Measurements from ENCODE around the gene PSMG2. TPM values are rescaled to one million over a fixed set of nuclear protein-coding genes. Genes with fewer than 3 reads are reported as not detected.
A peak's percentile ranks its signal among the peaks of the same experiment; 100 is the strongest.

The PSMG2 gene
- total and polyA plus RNA-seq, 9 of the 15 experiments (the other 6 are each of a cell fraction or from before 2014, with no cell fraction given), result 59.9 to 271 (median 111) TPM

DNA sequence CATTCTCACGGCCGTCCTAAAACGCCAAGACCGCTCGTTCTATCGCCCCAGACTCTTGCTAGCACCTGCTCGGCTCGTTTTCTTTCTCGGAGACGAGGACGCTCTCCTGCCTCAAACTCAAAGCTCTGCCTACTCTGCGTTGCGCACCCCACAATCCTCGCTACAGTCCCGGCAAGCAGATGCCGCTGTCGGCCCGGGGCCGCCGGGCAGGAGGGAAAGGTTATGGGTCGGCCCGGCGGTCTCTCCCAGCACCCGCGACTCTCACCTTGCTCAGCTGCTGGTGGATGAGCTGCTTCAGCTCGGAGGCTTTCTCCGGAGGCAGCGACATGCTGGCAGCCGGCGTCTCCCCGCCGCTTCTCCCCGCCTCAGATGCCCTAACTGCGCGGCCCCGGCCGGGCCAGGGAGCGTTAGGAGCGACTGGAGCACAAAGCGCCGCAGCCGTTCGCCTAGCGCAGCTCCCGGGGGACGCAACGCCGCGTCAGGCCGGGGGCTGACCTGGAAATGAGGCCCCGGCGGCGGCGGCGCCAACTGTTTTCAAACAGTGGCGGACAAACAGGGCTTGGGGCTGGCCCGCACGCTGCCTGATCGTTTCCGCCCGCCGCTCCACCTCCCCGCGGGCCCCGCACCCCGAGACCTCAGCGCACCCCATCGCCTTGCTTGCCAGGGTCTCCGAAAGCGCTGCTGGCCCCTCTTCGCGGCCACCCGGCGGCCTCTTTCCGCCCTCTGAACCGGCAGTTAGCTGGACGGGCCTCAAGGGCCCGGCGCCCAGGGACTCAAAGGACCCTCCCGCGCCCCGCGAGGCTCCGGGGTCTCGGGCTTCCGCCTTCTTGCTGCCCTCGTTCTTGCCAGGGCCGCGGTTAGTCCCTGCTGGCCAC is at the start of gene PSMG2, which contains the start of gene CEP76 (continued):
- TF ChIP-seq ZNF124 (CRISPR knock-in tag; IDR thresholded peaks at IDR 0.05) (no peak), BCL6 (CRISPR knock-in tag; IDR thresholded peaks at IDR 0.05) (no peak), CBFB (CRISPR knock-in tag; IDR thresholded peaks at IDR 0.05) (no peak), ZNF274 (IDR thresholded peaks at IDR 0.05; ENCODE audit: borderline replicate concordance, low read depth, low read length) (no peak), EP300 (IDR thresholded peaks at IDR 0.05; ENCODE audit: low read length) (peak; percentile 31), ZNF24 (IDR thresholded peaks at IDR 0.05) (no peak; the same call in 1 of the 2 replicates), TSHZ1 (CRISPR knock-in tag; IDR thresholded peaks at IDR 0.05) (no peak), SMAD2 (IDR thresholded peaks at IDR 0.05; ENCODE audit: low read depth, low read length) (no peak), GTF2E2 (tag; IDR thresholded peaks at IDR 0.05) (no peak), SAFB2 (IDR thresholded peaks at IDR 0.05; ENCODE audit: borderline replicate concordance, low read depth, low read length, severe bottlenecking) (no peak), XRCC3 (IDR thresholded peaks at IDR 0.05) (no peak), ZBTB33 (CRISPR knock-in tag; IDR thresholded peaks at IDR 0.05) (peak; percentile 12; the same call in 1 of the 2 replicates), SIRT6 (IDR thresholded peaks at IDR 0.05; ENCODE audit: low read depth, low read length) (no peak), SETDB1 (IDR thresholded peaks at IDR 0.05; ENCODE audit: low read length) (no peak), DPF2 (IDR thresholded peaks at IDR 0.05) (no peak)
- TF ChIP-seq, protein P1, sequence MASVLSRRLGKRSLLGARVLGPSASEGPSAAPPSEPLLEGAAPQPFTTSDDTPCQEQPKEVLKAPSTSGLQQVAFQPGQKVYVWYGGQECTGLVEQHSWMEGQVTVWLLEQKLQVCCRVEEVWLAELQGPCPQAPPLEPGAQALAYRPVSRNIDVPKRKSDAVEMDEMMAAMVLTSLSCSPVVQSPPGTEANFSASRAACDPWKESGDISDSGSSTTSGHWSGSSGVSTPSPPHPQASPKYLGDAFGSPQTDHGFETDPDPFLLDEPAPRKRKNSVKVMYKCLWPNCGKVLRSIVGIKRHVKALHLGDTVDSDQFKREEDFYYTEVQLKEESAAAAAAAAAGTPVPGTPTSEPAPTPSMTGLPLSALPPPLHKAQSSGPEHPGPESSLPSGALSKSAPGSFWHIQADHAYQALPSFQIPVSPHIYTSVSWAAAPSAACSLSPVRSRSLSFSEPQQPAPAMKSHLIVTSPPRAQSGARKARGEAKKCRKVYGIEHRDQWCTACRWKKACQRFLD (CRISPR knock-in tag; IDR thresholded peaks at IDR 0.05), result 0 out of 2 replicates have a peak, but pooled peaks have one; percentile 84
- TF ChIP-seq, protein P2, sequence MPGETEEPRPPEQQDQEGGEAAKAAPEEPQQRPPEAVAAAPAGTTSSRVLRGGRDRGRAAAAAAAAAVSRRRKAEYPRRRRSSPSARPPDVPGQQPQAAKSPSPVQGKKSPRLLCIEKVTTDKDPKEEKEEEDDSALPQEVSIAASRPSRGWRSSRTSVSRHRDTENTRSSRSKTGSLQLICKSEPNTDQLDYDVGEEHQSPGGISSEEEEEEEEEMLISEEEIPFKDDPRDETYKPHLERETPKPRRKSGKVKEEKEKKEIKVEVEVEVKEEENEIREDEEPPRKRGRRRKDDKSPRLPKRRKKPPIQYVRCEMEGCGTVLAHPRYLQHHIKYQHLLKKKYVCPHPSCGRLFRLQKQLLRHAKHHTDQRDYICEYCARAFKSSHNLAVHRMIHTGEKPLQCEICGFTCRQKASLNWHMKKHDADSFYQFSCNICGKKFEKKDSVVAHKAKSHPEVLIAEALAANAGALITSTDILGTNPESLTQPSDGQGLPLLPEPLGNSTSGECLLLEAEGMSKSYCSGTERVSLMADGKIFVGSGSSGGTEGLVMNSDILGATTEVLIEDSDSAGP (CRISPR knock-in tag; IDR thresholded peaks at IDR 0.05), result no peak

Data from K562 (cell line).